HFF-Myc (cell line): ENCODE measurements around the gene TRPM5.

ENCODE experiments used
- DNase-seq: peaks from one replicate; pipeline ENCODE4 v3.0.0-alpha.2; 2011; ENCODE audit warnings: low read depth; ENCODE audit errors: extremely low read depth
- H3K4me3 ChIP-seq: replicated peaks from 2 replicates; pipeline ENCODE4 v1.5.1; 2011; ENCODE audit warnings: low read depth, mild to moderate bottlenecking, control low read depth, low read length
- CTCF ChIP-seq: IDR thresholded peaks from 2 replicates; pipeline ENCODE4 v1.5.1; 2012; ENCODE audit warnings: mild to moderate bottlenecking, low read depth, low read length, control low read depth; ENCODE audit errors: missing control alignments

The TRPM5 gene

GRCh38 chr11:2443881-2444820 lies at the start of gene TRPM5:
TSS of gene TRPM5 (minus strand) at chr11:2444514. CDS start at chr11:2423036, 21,478 bp downstream.
- DNase-seq = no peak
- H3K4me3 ChIP-seq = no peak within 1 kb of the TSS
- TF ChIP-seq CTCF = no peak

- H3K4me3 ChIP-seq = no peak overlapping the region
- no peak for TF ChIP-seq CTCF
- no peak for DNase-seq
Observed at GRCh38 chr11:2489083-2489482, 44.8 kb upstream of the TRPM5 start.

- no peak for TF ChIP-seq CTCF
- H3K4me3 ChIP-seq = no peak overlapping the region
- DNase-seq = no peak
Observed at GRCh38 chr11:2488004-2488403, 43.7 kb upstream of the TRPM5 start.

- TF ChIP-seq CTCF = no peak
- no peak for DNase-seq
- no peak overlapping the region for H3K4me3 ChIP-seq
Observed at GRCh38 chr11:2484576-2485125, 40.3 kb upstream of the TRPM5 start.

- no peak for DNase-seq
- H3K4me3 ChIP-seq = no peak overlapping the region
- no peak for TF ChIP-seq CTCF
Observed at GRCh38 chr11:2483426-2483825, 39.1 kb upstream of the TRPM5 start.

GRCh38 chr11:2482745-2483144 lies 38.4 kb upstream of the TRPM5 start:
- DNase-seq = no peak
- no peak for TF ChIP-seq CTCF
- H3K4me3 ChIP-seq = no peak overlapping the region

- TF ChIP-seq CTCF = no peak
- H3K4me3 ChIP-seq = no peak overlapping the region
- no peak for DNase-seq
Observed at GRCh38 chr11:2482204-2482603, 37.9 kb upstream of the TRPM5 start.
